Type B pancreatic cell (in vitro differentiated cells): ENCODE data around the gene NAP1L1. TPM values are rescaled to one million over a fixed set of nuclear protein-coding genes. Genes with fewer than 3 reads are reported as not detected.

Experiments used
- DNase-seq: peaks from one replicate; pipeline ENCODE4 v3.0.0; 2021; ENCODE audit warnings: mixed read lengths; ENCODE audit not compliant: unreplicated experiment; ENCODE audit errors: extremely low spot score
- H3K27ac Mint-ChIP-seq: 2 replicates; pipeline ENCODE4 v1.8.0; 2021; ENCODE audit warnings: mild to moderate bottlenecking, mixed read lengths
- H3K27me3 Mint-ChIP-seq: 2 replicates; pipeline ENCODE4 v1.8.0; 2021; ENCODE audit warnings: mixed read lengths
- H3K36me3 Mint-ChIP-seq: 2 replicates; pipeline ENCODE4 v1.8.0; 2021; ENCODE audit warnings: mixed read lengths
- H3K4me1 Mint-ChIP-seq: one replicate; pipeline ENCODE4 v1.8.0; 2021; ENCODE audit warnings: mixed read lengths; ENCODE audit not compliant: unreplicated experiment
- H3K4me3 Mint-ChIP-seq: 2 replicates; pipeline ENCODE4 v1.8.0; 2021; ENCODE audit warnings: mild to moderate bottlenecking, mixed read lengths
- H3K9me3 Mint-ChIP-seq: 2 replicates; pipeline ENCODE4 v1.8.0; 2021; ENCODE audit warnings: mixed read lengths
- total RNA-seq: library from RNA; stranded (reverse); gene quantifications from 2 replicates; pipeline ENCODE4 v1.2.1, GENCODE V29; 2021; ENCODE audit warnings: low replicate concordance
- TF ChIP-seq, protein P1 (sequence below): fragments of 200-600 bp; sonication (generic); conservative IDR thresholded peaks from 2 replicates; pipeline ENCODE4 v1.5.0; 2021; ENCODE audit warnings: antibody characterized with exemption, mild to moderate bottlenecking

NAP1L1 gene
- total RNA-seq, 1 donor from 2014 or later, result 883 TPM

DNA sequence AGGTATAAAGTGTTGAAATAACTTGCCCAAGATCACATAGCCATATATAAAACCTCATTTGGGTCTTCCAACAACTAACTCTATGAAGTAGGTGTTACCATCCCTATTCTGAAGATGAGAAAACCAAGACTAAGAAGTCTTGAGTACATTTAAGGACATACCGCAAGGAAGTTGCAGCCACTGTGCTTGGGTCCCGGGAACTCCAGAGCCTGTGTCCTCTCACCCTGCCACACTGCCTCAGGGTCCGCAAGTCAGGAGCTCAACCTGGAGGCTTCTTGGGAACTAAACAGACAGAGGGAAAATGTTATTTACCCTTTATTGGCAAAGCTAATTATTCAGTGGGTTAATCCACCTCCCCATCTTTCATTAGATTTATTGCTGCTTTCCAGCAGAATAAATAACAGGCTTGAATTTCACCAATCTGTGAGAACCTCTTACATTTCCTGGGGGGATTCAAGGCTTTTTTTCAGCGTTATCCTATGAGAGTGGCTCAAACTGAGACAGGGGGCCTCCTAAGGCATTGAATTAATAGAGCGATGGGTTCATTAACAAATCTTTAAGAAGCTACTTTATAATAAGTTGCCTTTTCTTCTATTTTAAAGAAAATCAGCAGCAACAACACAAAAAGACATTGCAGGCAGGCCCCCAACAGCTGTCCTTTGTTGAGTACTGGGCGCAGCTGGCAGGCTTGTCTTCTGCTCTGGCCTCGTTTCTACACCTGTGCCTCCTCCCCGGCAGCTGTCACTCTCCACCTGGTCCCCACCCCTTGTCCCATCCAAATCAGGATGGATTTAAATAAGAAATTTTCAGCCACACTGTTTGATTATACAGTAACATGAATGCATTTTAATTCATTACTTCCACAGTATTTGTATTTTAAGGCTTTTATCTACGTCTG, 78.2 kb downstream of the NAP1L1 start:
- no peaks in the 10 kb centered on the region for H3K36me3 Mint-ChIP-seq
- H3K27me3 Mint-ChIP-seq, result no peaks in the 10 kb centered on the region
- no peak overlapping the region for H3K4me3 Mint-ChIP-seq
- peaks cover 26% of the 10 kb centered on the region for H3K4me1 Mint-ChIP-seq
- TF ChIP-seq, protein P1, sequence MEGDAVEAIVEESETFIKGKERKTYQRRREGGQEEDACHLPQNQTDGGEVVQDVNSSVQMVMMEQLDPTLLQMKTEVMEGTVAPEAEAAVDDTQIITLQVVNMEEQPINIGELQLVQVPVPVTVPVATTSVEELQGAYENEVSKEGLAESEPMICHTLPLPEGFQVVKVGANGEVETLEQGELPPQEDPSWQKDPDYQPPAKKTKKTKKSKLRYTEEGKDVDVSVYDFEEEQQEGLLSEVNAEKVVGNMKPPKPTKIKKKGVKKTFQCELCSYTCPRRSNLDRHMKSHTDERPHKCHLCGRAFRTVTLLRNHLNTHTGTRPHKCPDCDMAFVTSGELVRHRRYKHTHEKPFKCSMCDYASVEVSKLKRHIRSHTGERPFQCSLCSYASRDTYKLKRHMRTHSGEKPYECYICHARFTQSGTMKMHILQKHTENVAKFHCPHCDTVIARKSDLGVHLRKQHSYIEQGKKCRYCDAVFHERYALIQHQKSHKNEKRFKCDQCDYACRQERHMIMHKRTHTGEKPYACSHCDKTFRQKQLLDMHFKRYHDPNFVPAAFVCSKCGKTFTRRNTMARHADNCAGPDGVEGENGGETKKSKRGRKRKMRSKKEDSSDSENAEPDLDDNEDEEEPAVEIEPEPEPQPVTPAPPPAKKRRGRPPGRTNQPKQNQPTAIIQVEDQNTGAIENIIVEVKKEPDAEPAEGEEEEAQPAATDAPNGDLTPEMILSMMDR, result no peak
- H3K27ac Mint-ChIP-seq, result no peak overlapping the region
- peaks cover 13% of the 10 kb centered on the region for H3K9me3 Mint-ChIP-seq
- no peak for DNase-seq

DNA sequence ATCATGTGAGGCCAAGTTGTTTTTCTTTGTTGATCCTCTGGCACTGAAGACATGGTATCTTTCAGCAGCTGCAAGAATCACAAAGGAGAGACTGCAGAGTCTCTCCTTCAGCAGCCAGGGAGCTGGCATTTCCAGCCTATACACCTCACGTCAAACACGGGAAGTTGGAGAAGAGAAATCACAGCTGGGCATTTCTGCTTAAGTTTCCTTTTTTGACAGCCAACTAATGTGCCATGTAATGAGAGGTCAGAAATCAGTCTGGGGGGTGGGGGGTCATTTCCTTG, 81.2 kb downstream of the NAP1L1 start:
- TF ChIP-seq, protein P1, result no peak
- no peaks in the 10 kb centered on the region for H3K27me3 Mint-ChIP-seq
- no peak overlapping the region for H3K4me3 Mint-ChIP-seq
- peaks cover 13% of the 10 kb centered on the region for H3K9me3 Mint-ChIP-seq
- DNase-seq, result no peak
- peaks cover 19% of the 10 kb centered on the region for H3K4me1 Mint-ChIP-seq
- H3K27ac Mint-ChIP-seq, result no peak overlapping the region
- no peaks in the 10 kb centered on the region for H3K36me3 Mint-ChIP-seq

DNA sequence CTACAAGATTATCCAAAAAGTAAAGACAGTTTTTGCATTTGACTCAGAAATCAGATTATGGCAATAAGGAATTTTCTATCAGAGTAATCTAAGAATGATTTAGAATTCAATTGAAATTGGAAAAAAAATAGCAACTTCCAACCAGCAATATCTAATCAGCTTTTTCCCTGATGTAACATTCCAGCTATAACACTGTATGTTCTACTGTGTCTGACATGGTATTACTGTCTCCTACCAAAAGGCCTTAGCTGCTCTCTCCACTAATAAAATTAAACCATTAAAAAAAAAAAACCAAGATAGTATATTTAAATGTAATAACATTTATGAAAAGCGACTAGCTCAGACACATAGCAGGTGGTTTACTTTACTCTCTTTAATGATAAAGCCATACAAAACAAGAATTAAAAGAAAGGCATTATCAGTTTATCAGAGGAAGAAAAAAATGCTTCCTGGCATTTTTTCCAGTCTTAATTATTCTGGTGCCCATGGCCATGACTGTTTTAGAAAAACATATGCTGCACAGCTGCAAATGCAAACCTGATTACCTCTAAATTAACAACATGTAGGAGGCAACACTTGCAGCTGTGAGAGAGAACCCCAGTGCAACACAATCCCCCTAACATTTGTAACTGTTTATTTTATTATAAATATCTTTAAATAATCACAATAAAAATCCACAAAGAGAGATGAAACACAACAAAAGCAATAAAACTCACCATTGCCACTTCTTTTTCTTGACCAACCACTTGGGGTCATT, 81.7 kb downstream of the NAP1L1 start:
- no peak for DNase-seq
- Mint-ChIP-seq H3K4me1 (peaks cover 18% of the 10 kb centered on the region), H3K27ac (no peak overlapping the region), H3K36me3 (no peaks in the 10 kb centered on the region), H3K27me3 (no peaks in the 10 kb centered on the region), H3K9me3 (peaks cover 13% of the 10 kb centered on the region), H3K4me3 (no peak overlapping the region)
- TF ChIP-seq, protein P1, result no peak

DNA sequence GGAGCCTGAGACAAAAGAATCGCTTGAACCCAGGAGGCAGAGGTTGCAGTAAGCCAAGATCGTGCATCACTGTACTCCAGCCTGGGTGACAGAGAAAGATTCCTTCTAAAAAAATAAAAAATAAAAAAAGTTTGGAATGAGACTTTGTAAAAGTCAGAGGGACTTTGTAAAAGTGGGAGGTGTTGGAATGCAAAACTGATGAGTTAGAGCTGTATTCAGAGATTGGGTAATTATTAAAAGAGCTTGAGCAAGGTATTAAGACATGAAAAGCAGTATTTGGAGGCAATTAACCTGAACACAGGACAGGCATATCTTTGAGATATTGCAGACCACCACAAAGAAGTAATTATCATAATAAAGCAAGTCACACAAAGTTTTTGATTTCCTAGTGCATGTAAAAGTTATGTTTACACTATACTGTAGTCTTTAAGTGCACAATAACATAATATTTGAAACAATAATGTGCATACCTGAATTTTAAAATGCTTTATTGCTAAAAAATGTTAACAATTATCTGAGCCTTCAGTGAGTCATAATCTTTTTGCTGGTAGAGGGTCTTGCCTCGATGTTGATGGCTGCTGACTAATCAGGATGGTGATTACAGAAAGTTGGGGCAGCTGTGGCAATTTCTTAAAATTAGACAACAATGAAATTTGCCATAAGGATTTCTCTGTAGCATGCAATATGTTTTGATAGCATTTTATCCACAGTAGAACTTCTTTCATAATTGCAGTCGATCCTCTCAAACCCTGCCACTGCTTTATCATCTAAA, 86.0 kb downstream of the NAP1L1 start:
- DNase-seq, result no peak
- TF ChIP-seq, protein P1, result no peak
- H3K27me3 Mint-ChIP-seq, result no peaks in the 10 kb centered on the region
- no peaks in the 10 kb centered on the region for H3K9me3 Mint-ChIP-seq
- peaks cover 24% of the 10 kb centered on the region for H3K4me1 Mint-ChIP-seq
- no peak overlapping the region for H3K4me3 Mint-ChIP-seq
- no peaks in the 10 kb centered on the region for H3K36me3 Mint-ChIP-seq
- H3K27ac Mint-ChIP-seq, result no peak overlapping the region

DNA sequence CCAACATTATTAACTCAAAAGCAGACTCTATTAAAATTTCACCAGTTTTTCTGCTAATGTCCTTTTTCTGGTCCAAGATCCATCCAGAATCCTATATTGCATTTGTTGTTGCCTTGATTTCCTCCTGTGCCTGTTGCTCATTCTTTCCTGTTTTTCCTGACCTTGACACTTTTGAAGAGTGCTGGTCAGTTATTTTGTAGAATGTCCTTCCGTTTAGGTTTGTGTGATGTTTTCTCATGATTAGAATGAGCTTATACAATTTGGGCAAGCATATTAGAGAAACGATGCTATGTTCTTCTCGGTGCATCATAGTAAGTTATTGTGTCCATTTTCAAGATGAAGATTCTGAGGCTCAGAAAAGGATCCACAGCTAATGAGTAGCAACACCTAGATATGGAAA, 86.8 kb downstream of the NAP1L1 start:
- Mint-ChIP-seq H3K27ac (no peak overlapping the region), H3K27me3 (no peaks in the 10 kb centered on the region), H3K4me3 (no peak overlapping the region), H3K4me1 (peaks cover 24% of the 10 kb centered on the region), H3K36me3 (no peaks in the 10 kb centered on the region), H3K9me3 (no peaks in the 10 kb centered on the region)
- TF ChIP-seq, protein P1, result no peak
- DNase-seq, result no peak
